SHP77 treated with DMSO at 0.1 percent for 48 hours (cell line): ENCODE measurements around the gene KCTD20.
"Not testable (repeated sequence)": the region's sequence is repeated elsewhere in the genome, so short reads cannot be mapped to it uniquely, and the experiment has no call there.

Experiments
- DNase-seq: peaks from one replicate; lab custom pipeline; 2025; lab: John Stamatoyannopoulos, UW

Gene KCTD20

DNA sequence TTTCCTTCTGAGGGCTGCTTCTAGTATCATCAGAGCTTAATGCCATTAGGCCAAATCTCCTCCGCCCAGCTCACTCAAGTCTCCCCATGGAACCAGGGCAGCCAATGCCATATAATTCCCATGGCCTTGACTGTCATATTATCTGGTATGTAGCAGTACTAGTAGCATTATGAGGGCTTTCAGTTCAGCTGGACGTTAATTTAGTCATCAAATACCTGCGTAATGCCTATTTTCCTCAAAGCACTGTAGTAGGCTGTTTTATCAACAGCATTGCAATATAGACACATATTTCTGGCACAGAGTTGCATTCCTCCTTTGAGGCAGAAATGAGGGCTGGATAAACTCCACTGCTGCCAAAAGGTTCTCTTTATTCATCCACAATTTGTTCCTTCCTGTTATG lies 1.7 kb downstream of the KCTD20 start:
- no peak for DNase-seq

GRCh38 chr6:36445621-36446020 lies 2.8 kb downstream of the KCTD20 start:
- no peak for DNase-seq

DNA sequence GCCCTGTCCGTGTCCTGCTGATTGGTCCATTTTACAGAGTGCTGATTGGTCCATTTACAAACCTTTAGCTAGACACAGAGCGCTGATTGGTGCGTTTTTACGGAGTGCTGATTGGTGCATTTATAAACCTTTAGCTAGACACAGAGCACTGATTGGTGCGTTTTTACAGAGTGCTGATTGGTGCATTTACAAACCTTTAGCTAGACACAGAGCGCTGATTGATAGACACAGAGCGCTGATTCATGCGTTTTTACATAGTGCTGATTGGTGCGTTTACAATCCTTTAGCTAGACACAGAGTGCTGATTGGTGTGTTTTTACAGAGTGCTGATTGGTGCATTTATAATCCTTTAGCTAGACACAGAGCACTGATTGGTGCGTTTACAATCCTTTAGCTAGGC lies 6.4 kb downstream of the KCTD20 start:
- DNase-seq, result not testable (repeated sequence)

DNA sequence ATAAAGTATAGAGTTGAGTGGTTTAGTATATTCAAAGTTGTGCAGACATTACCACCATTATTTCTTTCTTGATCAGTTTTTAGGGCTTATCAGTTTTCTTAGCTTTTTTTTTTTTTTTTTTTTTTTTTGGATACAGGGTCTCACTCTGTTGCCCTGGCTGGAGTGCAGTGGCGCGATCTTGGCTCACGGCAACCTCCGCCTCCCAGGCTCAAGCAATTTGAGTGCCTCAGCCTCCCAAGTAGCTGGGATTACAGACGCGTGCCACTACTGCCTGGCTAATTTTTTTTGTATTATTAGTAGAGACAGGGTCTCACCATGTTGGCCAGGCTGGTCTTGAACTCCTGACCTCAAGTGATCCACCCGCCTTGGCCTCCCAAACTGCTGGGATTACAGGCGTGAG lies 10.1 kb downstream of the KCTD20 start:
- DNase-seq, result not testable (repeated sequence)

DNA sequence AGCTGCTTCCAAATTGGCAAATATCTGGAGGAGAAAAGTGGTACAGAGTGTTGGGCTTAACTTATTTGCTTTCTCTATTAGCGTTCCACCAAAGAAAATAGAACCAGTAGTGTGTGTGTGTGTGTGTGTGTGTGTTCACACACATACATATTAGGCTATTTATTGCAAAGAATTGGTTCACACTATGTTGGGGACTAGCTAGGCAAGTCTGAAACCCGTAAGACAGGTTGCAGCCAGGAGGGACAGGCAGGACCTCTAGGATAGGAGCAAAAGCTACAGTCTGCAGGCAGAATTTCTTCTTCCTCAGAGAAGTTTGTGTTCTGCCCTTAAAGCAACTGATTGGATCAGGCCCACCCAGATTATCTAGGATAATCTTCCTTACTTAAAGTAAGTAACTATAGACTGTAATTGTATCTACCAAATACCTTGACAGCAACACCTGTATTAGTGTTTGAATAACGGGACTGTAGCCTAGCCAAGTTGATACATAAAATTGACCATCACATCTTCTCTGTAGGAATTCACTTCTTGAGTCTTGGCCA lies 12.8 kb downstream of the KCTD20 start:
- DNase-seq, result no peak

DNA sequence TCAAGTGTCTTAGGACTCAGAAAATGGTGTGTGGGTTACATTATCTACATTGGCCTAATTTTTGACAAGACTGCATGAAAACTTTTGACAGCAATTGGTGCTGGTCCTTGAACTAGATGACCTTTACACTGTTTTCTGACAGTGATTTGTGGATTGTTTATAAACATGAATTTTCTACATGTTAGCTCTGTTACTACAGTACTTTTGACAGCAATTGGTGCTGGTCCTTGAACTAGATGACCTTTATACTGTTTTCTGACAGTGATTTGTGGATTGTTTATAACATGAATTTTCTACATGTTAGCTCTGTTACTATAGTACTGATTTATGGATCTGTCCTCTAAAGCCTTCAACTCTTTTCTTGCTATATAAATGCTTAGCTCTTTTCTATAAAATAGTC lies 16.7 kb downstream of the KCTD20 start:
- DNase-seq, result no peak

DNA sequence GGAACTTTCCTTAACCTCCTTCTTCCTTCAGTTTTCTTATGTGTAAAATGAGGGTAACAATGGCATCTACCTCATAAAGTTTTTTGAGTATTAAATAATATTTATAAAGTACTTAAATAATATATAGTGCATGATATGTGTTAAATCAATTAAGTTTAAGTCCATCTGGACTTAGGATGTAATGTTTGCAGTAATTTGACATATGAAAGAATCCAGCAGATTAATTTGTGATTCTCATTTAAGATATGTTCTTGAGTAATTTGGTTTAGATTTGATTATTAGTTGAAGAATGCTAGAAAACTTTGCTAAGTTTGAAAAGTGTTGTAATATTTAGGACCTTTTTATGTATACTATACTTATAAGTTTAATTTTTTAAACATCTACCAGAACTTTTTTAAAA lies 18.1 kb downstream of the KCTD20 start:
- DNase-seq, result no peak

DNA sequence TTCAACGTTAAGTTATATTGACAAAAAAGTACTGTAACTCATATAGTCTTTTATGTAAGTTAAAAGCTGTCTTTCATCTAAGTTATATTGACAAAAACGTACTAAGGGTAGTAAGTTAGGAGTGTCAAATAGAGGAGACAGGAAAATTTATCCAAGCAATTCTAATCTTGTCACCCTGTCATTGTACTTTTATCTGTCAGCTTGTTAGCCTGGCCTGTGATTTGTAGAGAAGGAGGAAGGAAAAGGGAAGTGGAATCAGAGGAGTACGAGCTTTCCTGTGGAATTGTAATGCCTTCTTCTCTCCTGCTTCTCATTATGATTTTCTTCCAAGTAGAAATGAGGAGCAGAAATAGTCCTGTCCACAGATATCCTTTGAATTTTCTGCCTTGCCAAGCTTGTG lies 18.8 kb downstream of the KCTD20 start:
- no peak for DNase-seq

DNA sequence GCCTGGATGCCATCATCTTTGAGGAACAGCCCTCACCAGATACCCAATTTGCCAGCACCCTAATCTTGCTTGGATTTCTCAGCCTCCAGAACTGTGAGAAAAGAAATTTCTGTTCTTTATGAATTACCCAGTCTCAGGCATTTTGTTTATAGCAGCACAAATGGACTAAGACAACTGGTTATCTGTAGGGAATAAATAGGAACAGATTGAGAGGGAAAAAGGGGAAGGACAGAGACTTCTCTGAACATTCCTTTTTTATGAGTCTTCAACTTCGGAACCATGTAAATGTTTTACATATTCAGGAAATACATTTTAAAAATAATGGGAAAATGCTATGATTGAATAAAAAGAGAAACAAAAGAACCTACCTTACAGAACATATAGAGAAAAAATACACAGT lies 20.9 kb downstream of the KCTD20 start:
- DNase-seq, result no peak

DNA sequence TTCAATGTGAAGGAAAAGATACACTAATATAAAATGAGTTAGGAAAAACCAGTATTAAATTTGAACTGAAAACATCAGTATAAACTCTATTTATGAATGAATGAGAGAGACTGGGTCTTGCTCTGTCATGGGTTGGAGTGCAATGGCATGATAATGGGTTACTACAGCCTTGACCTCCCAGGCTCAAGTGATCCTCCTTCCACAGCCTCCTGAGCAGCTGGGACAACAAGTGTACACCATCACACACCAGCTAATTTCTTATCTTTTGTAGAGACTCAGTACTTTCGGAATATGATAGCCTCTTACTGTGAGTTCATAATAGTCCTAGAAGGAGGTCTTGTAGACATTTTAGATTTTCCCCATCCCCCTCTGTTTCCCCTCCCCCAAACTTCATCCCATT lies 21.4 kb downstream of the KCTD20 start:
- no peak for DNase-seq

- DNase-seq, result no peak
Observed at GRCh38 chr6:36467625-36468024, 24.8 kb downstream of the KCTD20 start.

GRCh38 chr6:36469148-36469661 lies 26.4 kb downstream of the KCTD20 start:
- no peak for DNase-seq

DNA sequence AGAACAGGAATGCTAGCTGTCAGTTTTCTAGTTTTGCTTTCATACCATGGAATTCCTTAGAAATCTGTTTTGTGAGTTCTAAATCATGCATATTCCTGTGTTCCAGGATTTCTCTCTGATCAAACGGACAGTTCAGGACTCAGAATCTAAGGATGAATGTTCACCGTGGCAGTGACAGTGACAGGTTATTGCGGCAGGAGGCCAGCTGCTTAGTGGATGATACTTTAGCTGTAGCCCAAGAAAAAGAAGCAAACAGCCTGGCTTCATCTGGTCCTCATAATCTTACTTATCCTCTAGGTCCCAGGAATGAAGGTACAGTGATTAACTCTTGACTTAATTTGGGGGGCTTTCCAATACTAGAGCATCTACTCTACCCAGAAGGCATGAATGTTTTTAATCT lies 27.1 kb downstream of the KCTD20 start:
- DNase-seq, result no peak

- DNase-seq, result no peak
Observed at GRCh38 chr6:36478051-36478526, 35.3 kb downstream of the KCTD20 start.

GRCh38 chr6:36479256-36479655 lies 36.5 kb downstream of the KCTD20 start:
- no peak for DNase-seq

DNA sequence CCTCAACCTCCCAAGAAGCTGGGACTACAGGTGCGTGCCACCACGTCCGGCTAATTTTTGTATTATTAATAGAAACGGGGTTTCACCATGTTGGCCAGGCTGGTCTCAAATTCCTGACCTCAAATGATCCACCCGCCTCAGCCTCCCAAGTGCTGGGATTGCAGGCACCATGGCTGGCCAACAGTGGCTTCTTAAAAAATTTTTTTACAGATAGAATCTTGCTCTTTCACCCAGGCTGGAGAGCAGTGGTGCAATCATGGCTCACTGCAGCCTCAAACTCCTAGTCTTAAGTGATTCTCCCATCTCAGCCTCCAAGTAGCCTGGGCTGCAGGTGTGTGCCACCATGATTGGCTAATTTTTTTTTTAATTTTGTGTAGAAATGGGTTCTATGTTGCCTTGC lies 40.5 kb downstream of the KCTD20 start:
- DNase-seq, result not testable (repeated sequence)

DNA sequence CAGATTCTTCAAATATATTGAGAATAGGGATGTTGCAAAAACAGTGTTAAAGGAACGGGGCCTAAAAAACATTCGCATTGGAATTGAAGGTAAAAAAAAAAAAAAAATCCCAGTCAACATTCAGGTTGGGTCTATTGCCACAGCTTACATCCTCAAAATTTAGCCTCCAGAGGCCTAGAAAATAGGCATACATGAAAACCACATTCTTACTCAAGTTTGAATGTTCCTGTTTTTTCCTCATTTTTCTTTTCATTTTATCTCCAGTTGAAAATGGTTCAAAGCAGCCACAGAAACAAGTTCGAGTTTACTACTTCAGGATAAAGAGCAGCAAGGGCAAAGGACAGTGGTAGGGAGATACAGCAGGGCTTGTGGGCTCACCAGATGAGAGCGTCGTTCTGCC lies 41.9 kb downstream of the KCTD20 start:
- no peak for DNase-seq

DNA sequence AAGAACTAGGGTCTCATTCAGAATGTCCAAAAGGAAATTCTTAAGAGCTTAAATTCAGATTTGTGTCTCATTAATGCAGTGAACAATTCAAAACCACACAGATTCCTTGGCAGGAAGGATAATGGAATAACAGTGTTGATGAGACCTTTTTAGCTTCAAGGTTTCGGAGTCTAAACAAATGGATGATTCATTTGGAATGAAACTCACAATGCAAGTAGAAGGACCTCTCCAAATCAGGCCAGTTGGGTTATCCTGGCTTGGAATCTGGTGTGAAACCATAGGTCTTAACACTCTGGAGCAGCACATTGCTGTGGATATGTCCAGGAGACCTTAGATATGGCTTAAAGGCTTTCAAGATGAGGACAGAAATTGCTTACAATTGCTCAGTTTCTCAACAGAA lies 44.9 kb downstream of the KCTD20 start:
- no peak for DNase-seq

DNA sequence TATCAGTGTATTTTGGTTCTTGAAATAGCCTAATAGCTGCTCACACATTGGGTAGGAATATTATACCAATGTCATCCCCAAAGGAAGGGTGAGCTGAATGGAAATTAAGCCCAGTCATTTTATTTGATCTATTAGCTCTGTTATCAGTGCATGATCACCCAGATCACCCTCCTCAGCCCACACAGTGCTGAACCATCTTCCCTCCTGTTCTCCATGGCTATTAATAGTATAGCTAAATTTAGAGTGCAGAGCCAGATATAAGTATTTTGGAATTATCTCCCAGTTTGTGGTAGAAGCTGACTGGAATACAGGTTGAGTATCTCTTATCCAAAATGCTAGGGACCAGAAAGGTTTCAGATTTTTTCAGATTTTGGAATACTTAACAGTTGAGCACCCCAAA lies 45.4 kb downstream of the KCTD20 start:
- no peak for DNase-seq

DNA sequence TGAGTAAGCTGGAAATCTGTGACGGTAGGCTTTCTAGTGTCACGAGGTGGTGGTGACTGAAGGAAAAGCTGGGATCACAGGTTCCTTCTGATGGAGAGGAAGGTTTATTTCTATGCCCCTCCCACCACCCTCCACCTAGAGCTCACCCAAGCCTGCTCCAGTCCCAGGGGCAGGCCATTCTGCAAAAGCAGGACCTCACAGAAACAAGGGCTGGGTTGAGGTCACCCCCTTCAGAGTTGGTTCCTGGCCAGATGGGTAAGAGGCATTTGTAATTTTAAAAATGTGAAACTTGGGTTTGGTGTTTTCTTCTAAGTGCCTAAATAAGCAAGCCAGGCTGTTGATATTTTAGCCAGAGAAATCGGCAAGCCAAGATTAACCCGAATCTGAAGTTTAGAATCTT lies 46.6 kb downstream of the KCTD20 start:
- DNase-seq, result no peak

DNA sequence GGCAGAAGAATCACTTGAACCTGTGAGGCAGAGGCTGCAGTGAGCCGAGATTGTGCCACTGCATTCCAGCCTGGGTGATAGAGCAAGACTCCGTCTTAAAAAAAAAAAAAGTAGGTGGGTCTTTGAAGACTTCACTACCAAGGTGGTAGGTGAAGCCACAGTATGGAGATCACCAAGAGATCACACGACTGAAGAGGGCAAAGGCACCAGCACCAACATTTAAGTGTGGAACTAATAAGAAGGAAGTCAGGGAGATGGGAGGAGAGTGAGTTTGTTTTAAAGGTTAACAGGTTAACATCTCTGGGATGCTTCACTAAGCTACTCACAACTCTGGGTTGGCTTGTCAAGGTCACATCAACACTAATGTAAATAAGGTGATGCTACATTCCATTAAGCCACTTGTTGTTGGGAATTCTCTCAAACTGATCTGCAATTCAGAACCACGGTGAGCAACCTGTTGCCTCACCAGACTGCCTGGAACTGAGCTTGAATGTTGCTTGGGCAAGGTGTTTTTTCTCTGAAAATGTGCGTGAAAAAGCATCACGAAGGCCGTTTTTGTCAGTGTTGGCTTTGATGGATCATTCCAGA lies 48.7 kb downstream of the KCTD20 start:
- no peak for DNase-seq

DNA sequence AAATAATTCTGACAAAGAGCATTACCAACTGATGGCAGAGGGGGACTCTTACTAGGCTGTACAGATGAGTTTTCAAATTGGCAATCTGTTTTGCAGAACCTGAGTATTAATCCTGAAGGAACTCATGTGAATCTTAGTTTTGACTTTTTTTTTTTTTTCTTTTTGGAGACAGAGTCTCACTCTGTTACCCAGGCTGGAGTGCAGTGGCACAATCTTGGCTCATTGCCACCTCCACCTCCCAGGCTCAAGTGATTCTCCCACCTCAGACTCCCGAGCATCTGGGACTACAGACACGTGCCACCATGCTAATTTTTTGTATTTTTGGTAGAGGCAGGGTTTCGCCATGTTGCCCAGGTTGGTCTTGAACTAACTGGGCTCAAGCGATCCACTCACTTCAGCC lies 49.3 kb downstream of the KCTD20 start:
- no peak for DNase-seq

- no peak for DNase-seq
Observed at GRCh38 chr6:36492621-36493020, 49.8 kb downstream of the KCTD20 start.

DNA sequence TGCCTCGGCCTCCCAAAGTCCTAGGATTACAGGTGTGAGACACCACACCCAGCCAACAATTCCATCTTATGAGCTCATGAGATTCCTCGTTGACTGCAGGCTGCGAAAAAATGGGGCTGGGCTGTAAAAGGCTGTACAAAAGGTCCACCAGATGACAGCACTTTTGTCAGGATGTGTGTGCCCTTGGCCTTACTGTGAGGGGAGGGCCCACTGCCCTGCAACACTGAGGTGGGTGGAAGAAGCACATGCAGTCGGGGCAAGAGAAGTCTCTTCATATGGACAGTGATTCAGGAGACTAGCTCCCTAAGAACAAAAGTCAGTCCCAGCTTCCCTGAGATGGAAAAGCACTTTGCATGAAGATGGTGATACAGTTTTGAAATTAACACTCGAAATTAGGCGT lies 50.5 kb downstream of the KCTD20 start:
- no peak for DNase-seq
